Thymus (tissue), 11 donors: Measurements from ENCODE around the gene ST7. TPM values are rescaled to one million over a fixed set of nuclear protein-coding genes. Genes with fewer than 3 reads are reported as not detected.

ENCODE experiments used
- DNase-seq, 9 donors: peaks; one replicate each; pipeline ENCODE4 v3.0.0-alpha.2; 2013; ENCODE audit warnings: low spot score in 9 of 9, low read depth in 6 of 9, missing footprints in 1 of 9
- H3K27ac ChIP-seq, 2 donors: one replicate each; pipeline ENCODE4 v1.5.1; 2013; ENCODE audit warnings: control low read depth in 1 of 2, low read depth in 1 of 2, low read length in 1 of 2, mild to moderate bottlenecking in 1 of 2, moderate library complexity in 1 of 2
- H3K27me3 ChIP-seq, 2 donors: one replicate each; pipeline ENCODE4 v1.5.1; 2013; ENCODE audit warnings: low read length in 1 of 2; ENCODE audit not compliant: control insufficient read depth in 2 of 2, insufficient read depth in 1 of 2
- H3K36me3 ChIP-seq, 2 donors: one replicate each; pipeline ENCODE4 v1.5.1; 2013; ENCODE audit warnings: low read length in 1 of 2, mild to moderate bottlenecking in 1 of 2, moderate library complexity in 1 of 2; ENCODE audit not compliant: control insufficient read depth in 2 of 2, insufficient read depth in 2 of 2
- H3K4me1 ChIP-seq, 2 donors: one replicate each; pipeline ENCODE4 v1.5.1; 2013; ENCODE audit warnings: low read length in 2 of 2; ENCODE audit not compliant: control insufficient read depth in 2 of 2, insufficient read depth in 2 of 2
- H3K4me3 ChIP-seq, 2 donors: one replicate each; pipeline ENCODE4 v1.5.1; 2013; ENCODE audit warnings: low read length in 2 of 2, control low read depth in 1 of 2, mild to moderate bottlenecking in 1 of 2
- H3K9me3 ChIP-seq, 2 donors: one replicate each; pipeline ENCODE4 v1.5.1; 2013; ENCODE audit warnings: low read length in 1 of 2, mild to moderate bottlenecking in 1 of 2; ENCODE audit not compliant: control insufficient read depth in 2 of 2, insufficient read depth in 1 of 2
- WGBS: extraction: QIAGEN DNeasy Blood & Tissue Kit; methylation state at CpG from one replicate; pipeline ENCODE4 v1.1.7; 2013; 5-methylcytosine and 5-hydroxymethylcytosine counted together
- polyA plus RNA-seq: library from polyadenylated mRNA; stranded (reverse); fragments of 200-250 nt; gene quantifications from one replicate; pipeline ENCODE4 v1.2.3, GENCODE V29; 2013
- total RNA-seq: library from RNA; stranded (reverse); fragments of 120-200 nt; gene quantifications from one replicate; pipeline ENCODE4 v1.2.4, GENCODE V29; 2013
- donor health status: healthy.

The ST7 gene
- total and polyA plus RNA-seq, 2 donors, result 9.3 to 11.5 TPM

DNA sequence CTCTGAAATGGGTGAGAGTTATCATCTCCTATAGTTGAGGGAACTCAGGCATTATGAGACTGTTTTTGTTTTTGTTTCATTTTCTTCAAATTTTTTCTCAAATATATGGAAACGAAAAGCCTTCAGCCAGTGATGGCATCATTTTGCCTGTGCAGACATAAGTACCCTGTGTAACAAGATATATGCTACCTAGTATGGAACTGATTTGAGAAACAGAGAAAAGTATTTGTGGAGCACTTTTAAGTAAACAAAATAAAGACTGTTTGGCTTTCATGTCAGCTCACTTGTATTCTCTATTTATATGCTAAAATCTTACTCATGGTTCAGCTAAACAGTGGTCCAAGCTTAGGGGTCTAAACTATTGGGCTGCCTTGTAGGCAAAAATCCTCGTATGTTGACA, 219.0 kb downstream of the ST7 start:
- DNase-seq, result no peak
- Histone ChIP-seq H3K27me3 (no peaks in the 10 kb centered on the region), H3K9me3 (no peaks in the 10 kb centered on the region), H3K4me3 (no peak overlapping the region), H3K4me1 (no peaks in the 10 kb centered on the region), H3K27ac (no peak overlapping the region), H3K36me3 (no peaks in the 10 kb centered on the region)
- 97% methylated on average over 2 of the region's 2 CpGs for WGBS

DNA sequence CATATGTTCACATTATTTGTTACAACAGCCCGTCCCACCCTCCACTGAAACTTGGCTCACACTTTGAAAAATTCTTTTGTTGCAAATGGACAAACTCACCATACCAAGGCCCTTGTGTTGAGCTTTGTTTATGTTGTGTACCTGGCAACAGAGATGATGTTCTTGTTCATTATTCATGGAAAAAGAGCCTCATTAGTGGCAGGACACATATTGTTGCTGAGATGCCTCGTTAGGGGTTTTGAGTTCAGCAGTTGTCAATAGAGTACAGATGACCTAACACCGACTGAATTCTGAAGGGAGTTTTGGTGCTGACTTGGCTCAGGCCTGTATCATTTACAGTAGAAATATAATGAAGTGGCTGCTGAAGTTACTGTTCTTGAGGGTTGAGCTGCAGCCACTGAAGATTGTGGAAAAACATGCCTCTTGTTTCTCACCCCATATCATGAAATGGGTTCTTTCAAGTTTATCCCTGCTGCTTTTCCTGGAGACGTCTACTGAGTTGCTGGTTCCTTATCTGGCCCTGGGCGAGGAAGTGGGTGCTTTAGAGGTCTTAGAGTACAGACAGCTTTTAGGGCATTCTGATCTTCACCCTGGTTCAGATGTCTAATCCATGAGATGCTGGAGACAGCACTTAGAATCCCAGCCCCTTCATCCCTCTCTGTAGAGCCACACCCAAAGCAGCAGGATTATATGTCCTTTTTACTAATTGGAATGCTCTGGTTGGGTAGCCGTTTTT, 219.9 kb downstream of the ST7 start:
- no peak for DNase-seq
- no peak overlapping the region for H3K27ac ChIP-seq
- no peaks in the 10 kb centered on the region for H3K36me3 ChIP-seq
- WGBS, result 96% methylated on average over 6 of the region's 6 CpGs
- H3K4me1 ChIP-seq, result no peaks in the 10 kb centered on the region
- no peaks in the 10 kb centered on the region for H3K27me3 ChIP-seq
- no peak overlapping the region for H3K4me3 ChIP-seq
- no peaks in the 10 kb centered on the region for H3K9me3 ChIP-seq

DNA sequence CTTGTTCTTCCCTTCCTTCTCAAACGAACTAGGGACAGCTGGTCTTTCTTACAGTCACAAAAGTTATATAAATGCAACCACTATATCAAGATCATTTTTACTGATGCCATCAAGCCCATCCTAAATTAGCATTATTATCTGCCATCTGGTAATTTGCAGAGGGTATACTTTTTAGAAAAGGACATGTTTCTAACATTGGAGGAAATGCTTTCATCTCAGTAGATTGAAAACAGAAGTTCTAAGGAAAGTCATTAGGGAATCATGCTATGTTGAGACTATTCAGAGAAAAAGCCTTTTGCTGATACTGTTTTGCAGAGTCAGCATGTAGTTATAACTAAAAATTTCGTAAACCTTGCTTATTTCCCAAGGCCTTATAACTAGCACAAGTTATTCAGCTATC, 222.9 kb downstream of the ST7 start:
- Histone ChIP-seq H3K27ac (no peak overlapping the region), H3K36me3 (no peaks in the 10 kb centered on the region), H3K4me3 (no peak overlapping the region), H3K27me3 (no peaks in the 10 kb centered on the region), H3K4me1 (no peaks in the 10 kb centered on the region), H3K9me3 (no peaks in the 10 kb centered on the region)
- 94% methylated on average over 2 of the region's 2 CpGs for WGBS
- DNase-seq, result no peak

DNA sequence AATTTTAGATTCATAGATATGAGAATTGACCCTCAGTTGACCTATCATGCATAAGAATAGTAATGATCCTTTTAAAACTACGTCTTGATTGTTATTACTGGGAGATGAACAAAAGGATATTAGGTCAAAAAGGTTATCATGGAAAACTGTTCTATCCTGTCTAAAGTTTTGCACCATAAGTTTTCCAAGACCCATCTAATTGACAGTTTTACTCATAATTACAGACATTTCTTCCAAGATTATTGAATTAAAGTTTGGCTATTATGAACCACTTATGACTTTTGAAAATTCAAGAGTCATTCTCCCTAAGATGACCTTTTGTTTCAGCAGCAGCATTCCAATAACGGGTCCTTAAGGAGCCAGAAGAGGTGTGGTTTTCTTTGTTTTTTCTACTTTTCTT, 225.3 kb downstream of the ST7 start:
- Histone ChIP-seq H3K4me3 (no peak overlapping the region), H3K27me3 (no peaks in the 10 kb centered on the region), H3K9me3 (no peaks in the 10 kb centered on the region), H3K27ac (no peak overlapping the region), H3K4me1 (no peaks in the 10 kb centered on the region), H3K36me3 (no peaks in the 10 kb centered on the region)
- DNase-seq, result no peak
- 94% methylated on average over 2 of the region's 2 CpGs for WGBS

DNA sequence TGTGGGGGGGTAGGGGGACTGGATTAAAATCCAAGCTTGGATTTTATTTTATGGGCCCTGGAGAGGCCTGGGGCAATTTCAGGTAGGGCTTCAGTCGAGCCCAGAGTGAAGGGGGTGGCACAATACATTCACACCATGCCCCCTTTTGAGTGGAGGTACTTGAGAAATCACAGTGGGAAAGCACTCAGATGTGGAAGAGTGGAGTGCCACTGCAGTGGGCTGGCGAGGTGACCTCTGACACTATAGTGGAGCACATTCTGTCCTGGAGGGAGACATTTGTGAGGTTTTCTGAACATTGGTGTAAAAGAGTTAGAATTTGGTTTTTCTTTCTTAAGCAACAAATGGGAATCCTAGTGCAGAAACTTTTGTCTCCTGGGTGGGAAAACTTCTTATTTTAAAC, 226.4 kb downstream of the ST7 start:
- WGBS, result 93% methylated on average over 2 of the region's 2 CpGs
- DNase-seq, result no peak
- no peaks in the 10 kb centered on the region for H3K9me3 ChIP-seq
- no peak overlapping the region for H3K4me3 ChIP-seq
- H3K4me1 ChIP-seq, result no peaks in the 10 kb centered on the region
- no peaks in the 10 kb centered on the region for H3K36me3 ChIP-seq
- H3K27me3 ChIP-seq, result no peaks in the 10 kb centered on the region
- H3K27ac ChIP-seq, result no peak overlapping the region

DNA sequence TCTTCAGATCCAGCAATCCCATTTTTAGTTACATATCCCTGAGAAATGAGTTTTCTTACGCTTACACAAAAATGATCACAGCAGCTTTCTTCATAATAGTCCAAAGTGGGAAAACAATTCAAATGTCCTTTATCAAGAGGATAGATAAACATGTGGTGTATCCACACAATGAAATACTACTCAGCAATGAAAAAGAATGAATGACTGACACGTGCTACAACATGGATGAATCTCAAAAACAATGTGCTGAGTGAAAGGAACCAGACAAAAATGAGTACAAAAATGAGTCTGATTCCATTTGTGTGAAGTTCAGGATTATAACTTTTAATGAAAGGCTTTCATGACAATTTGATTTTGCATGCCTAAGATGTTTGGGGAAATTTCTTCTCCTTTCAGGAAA, 230.4 kb downstream of the ST7 start:
- no peak overlapping the region for H3K27ac ChIP-seq
- H3K36me3 ChIP-seq, result no peaks in the 10 kb centered on the region
- no peak for DNase-seq
- H3K4me3 ChIP-seq, result no peak overlapping the region
- no peaks in the 10 kb centered on the region for H3K4me1 ChIP-seq
- WGBS, result 95% methylated on average over 2 of the region's 2 CpGs
- no peaks in the 10 kb centered on the region for H3K9me3 ChIP-seq
- no peaks in the 10 kb centered on the region for H3K27me3 ChIP-seq

DNA sequence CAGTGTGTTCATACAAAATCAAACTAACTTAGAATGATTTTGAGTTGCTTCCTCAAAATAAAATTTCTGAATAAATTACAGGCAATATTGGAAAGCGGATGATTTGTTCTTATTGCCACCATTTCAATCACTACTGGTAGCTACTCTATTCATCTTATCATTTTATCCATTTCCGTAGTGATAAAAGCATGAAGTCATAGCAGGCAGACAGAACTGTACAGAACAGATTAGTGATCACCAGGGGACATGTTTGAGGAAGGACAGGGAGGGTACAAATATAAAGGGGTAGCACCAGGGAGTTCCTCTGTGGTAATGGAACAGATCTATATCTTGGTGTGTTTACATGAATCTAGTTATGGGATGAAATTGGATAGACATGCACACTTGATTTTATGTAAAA, 231.1 kb downstream of the ST7 start:
- H3K4me3 ChIP-seq, result no peak overlapping the region
- no peaks in the 10 kb centered on the region for H3K9me3 ChIP-seq
- H3K27ac ChIP-seq, result no peak overlapping the region
- 97% methylated on average over 2 of the region's 2 CpGs for WGBS
- H3K27me3 ChIP-seq, result no peaks in the 10 kb centered on the region
- no peak for DNase-seq
- no peaks in the 10 kb centered on the region for H3K36me3 ChIP-seq
- no peaks in the 10 kb centered on the region for H3K4me1 ChIP-seq

GRCh38 chr7:117185124-117185523, 231.8 kb downstream of the ST7 start:
- no peaks in the 10 kb centered on the region for H3K4me1 ChIP-seq
- WGBS, result 99% methylated on average over 3 of the region's 3 CpGs
- DNase-seq, result no peak
- no peaks in the 10 kb centered on the region for H3K9me3 ChIP-seq
- H3K27ac ChIP-seq, result no peak overlapping the region
- H3K4me3 ChIP-seq, result no peak overlapping the region
- no peaks in the 10 kb centered on the region for H3K36me3 ChIP-seq
- no peaks in the 10 kb centered on the region for H3K27me3 ChIP-seq

DNA sequence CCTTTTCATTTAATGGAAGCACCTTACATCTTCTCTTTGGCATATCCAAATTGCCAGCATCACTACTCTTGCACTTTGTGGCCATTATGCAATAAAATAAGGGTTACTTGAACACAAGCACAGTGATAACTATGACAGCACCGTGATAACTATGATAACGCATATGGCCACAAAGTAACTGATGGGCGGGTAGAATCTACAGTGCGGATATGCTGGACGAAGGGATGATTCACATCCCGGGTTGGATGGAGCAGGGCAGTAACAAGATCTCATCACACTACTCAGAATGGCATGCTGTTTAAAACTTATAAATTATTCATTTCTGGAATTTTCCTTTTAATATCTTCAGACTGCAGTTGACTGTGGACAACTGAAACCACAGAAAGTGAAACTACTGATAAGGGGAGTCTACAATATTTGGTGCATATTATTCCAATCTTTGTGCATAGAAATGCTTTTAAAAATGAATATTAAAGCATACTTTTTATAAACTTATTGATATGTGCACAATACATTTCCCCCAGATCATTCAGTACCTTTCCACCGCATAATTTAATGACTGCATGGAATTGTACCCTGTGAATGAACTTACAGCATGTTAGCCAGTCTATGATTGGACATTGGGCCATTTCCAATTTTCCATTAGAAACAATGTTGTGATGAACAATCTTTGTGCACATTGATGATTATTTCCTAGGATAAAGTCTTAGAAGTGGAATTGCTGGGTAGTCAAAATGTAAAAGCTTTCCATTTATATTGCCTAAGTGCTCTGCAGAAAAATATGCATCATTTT, 233.1 kb downstream of the ST7 start:
- H3K9me3 ChIP-seq, result no peaks in the 10 kb centered on the region
- peaks cover 0 to 2% of the 10 kb centered on the region in 2 donors for H3K36me3 ChIP-seq
- H3K27me3 ChIP-seq, result no peaks in the 10 kb centered on the region
- H3K4me1 ChIP-seq, result no peaks in the 10 kb centered on the region
- DNase-seq, result no peak
- no peak overlapping the region for H3K4me3 ChIP-seq
- H3K27ac ChIP-seq, result no peak overlapping the region
- WGBS, result 97% methylated on average over 7 of the region's 7 CpGs
